NB4 (cell line): ENCODE data around the gene ZNF439.
"Not testable (repeated sequence)": the region's sequence is repeated elsewhere in the genome, so short reads cannot be mapped to it uniquely, and the experiment has no call there.

Source experiments
- DNase-seq: peaks from one replicate; pipeline ENCODE4 v3.0.0; 2010; ENCODE audit warnings: low read depth
- H3K4me3 ChIP-seq: one replicate; pipeline ENCODE4 v1.5.1; 2011; ENCODE audit warnings: mild to moderate bottlenecking, low read depth, low read length, moderate library complexity
- CTCF ChIP-seq: IDR thresholded peaks from one replicate; pipeline ENCODE4 v1.5.1; 2012; ENCODE audit warnings: low read depth, low read length
- MAX ChIP-seq: IDR thresholded peaks from 2 replicates; pipeline ENCODE4 v1.6.1; 2011; ENCODE audit warnings: low read depth, low read length
- MYC ChIP-seq: IDR thresholded peaks from 2 replicates; pipeline ENCODE4 v1.6.1; 2011; ENCODE audit warnings: low read depth, low read length
- POLR2A ChIP-seq: IDR thresholded peaks from 2 replicates; pipeline ENCODE4 v1.6.1; 2011; ENCODE audit warnings: mild to moderate bottlenecking; ENCODE audit not compliant: insufficient read length; ENCODE audit errors: extremely low read depth

Gene ZNF439

GRCh38 chr19:11887234-11887610 is 38.7 kb downstream of the ZNF439 start:
- no peak for DNase-seq

GRCh38 chr19:11887611-11888531 is 39.3 kb downstream of the ZNF439 start, which contains the start of gene ZNF69:
TSS of gene ZNF69 (plus strand) at chr19:11887782. CDS start at chr19:11887924, 142 bp downstream.
- TF ChIP-seq POLR2A: no peak
- no peak for TF ChIP-seq MAX
- TF ChIP-seq CTCF: no peak
- TF ChIP-seq MYC: no peak
- no peak within 1 kb of the TSS for H3K4me3 ChIP-seq
- DNase-seq: no peak

More at GRCh38 chr19:11887234-11887610, 38.7 kb downstream of the ZNF439 start:
- TF ChIP-seq MAX (no peak), POLR2A (no peak), CTCF (no peak), MYC (no peak)
- no peak overlapping the region for H3K4me3 ChIP-seq

GRCh38 chr19:11889901-11890300 is 41.4 kb downstream of the ZNF439 start:
- not testable (repeated sequence) for H3K4me3 ChIP-seq, DNase-seq

- TF ChIP-seq MAX (no peak), MYC (no peak)
- DNase-seq: no peak
- H3K4me3 ChIP-seq: no peak overlapping the region
Measured at GRCh38 chr19:11890634-11891033, 42.1 kb downstream of the ZNF439 start.

GRCh38 chr19:11894851-11895250 is 46.3 kb downstream of the ZNF439 start:
- TF ChIP-seq MYC: no peak
- no peak for TF ChIP-seq POLR2A
- TF ChIP-seq CTCF: no peak
- TF ChIP-seq MAX: no peak
- no peak overlapping the region for H3K4me3 ChIP-seq
- DNase-seq: no peak

GRCh38 chr19:11902228-11902627 is 53.7 kb downstream of the ZNF439 start:
- H3K4me3 ChIP-seq: no peak overlapping the region
- no peak for DNase-seq
- TF ChIP-seq MAX: no peak
- no peak for TF ChIP-seq MYC
- TF ChIP-seq POLR2A: no peak
- TF ChIP-seq CTCF: no peak

- DNase-seq: no peak
- TF ChIP-seq MYC (no peak), POLR2A (no peak), MAX (no peak), CTCF (no peak)
- no peak overlapping the region for H3K4me3 ChIP-seq
Measured at GRCh38 chr19:11905928-11906327, 57.4 kb downstream of the ZNF439 start.

GRCh38 chr19:11911937-11912336 is 63.4 kb downstream of the ZNF439 start:
- DNase-seq, H3K4me3 ChIP-seq: not testable (repeated sequence)

GRCh38 chr19:11914417-11915051 is 66.0 kb downstream of the ZNF439 start:
- DNase-seq, H3K4me3 ChIP-seq: not testable (repeated sequence)
